GM19324 (cell line): Measurements from ENCODE around the gene PDE2A.
"Not testable (repeated sequence)": the region's sequence is repeated elsewhere in the genome, so short reads cannot be mapped to it uniquely, and the experiment has no call there.

Source experiments
- ATAC-seq: cut with Tn5 transposase; IDR thresholded peaks from one replicate; pipeline ENCODE4 v1.9.1; 2021; ENCODE audit warnings: mild to moderate bottlenecking, moderate library complexity; ENCODE audit not compliant: unreplicated experiment, low FRiP score

PDE2A gene

GRCh38 chr11:72581067-72581466 is 93.2 kb downstream of the PDE2A start:
- no peak for ATAC-seq

- ATAC-seq = no peak
These were observed 93.6 kb downstream of the PDE2A start for GRCh38 chr11:72580642-72580950.

GRCh38 chr11:72579816-72580641 is 94.2 kb downstream of the PDE2A start:
- ATAC-seq = no peak

DNA sequence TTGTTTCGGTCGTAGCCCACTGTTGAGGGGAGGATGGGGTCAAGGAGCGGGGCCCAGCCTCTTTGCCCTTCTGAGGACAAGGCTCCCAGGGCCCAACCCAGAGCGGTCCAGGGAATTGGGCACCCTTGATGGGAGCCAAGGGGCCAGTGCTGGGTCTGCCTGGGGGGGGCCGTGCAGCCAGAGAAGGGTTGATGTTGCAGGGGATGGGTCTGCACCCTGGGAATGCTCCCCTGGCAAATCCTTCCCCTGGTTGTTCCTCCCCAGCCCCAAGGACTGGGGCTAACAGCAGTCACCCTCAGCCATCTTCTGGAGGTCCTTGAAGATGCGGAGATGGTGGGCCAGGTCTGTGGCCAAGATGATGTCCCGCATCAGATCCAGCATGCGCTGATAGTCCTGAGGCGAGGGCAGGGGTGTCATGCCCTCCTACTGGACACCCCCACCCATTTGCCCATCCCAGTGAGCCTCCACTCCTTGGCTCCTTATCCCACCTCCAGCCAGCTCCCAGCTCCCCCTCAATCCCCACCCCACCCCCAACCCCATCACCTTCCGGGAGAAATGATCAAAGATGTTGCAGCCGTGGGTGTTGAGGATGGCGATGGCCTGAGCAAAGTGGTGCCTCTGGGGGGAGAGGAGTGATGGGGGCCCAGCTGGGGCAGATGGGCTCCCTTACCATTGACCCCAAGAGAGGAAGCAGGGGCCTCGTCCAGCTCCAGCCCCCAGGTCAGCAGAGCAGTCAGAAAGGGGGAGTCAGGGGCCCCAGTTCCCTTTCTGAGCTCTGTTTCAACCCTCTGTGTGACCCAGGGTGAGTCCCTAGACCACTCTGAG is 95.0 kb downstream of the PDE2A start:
- ATAC-seq = no peak

DNA sequence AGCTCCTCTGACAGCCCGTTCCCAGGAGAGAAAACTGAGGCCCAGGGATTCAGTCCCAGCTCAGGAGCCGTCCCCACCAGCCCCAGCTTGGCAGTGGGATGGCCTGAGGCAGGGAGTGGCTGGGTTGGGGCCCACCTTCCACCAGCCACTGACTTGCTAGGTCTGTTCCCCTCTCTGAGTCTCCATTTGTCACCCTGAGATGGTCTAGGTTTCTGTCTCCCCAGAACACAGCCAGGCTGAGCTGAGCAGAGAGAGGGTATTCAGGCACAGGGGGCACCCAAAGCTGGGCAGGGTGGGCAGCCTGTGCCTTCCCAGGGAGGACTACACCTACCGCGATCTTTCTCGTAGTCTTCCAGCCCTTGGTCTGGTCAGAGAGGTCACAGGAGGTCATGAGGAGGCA is 95.7 kb downstream of the PDE2A start:
- no peak for ATAC-seq

DNA sequence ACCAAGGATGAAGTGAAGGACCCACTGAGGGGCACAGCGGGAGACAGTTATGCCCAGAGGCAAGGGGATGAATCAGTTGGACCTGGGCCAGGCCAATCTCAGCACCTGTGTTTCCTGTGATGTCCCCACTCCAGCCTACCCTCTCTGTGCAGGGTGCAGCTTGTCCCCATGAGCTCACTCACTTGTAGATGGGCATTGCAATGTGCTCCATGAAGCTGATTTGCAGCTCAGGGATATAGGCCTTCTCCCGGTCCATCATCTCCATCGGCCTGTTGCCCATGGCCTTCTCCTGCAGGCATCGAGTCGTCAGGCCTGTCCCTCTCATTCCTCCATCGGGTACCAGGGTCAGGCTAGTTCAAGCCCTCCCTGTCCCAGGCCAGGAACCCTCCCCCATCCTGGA is 96.2 kb downstream of the PDE2A start:
- ATAC-seq = no peak

DNA sequence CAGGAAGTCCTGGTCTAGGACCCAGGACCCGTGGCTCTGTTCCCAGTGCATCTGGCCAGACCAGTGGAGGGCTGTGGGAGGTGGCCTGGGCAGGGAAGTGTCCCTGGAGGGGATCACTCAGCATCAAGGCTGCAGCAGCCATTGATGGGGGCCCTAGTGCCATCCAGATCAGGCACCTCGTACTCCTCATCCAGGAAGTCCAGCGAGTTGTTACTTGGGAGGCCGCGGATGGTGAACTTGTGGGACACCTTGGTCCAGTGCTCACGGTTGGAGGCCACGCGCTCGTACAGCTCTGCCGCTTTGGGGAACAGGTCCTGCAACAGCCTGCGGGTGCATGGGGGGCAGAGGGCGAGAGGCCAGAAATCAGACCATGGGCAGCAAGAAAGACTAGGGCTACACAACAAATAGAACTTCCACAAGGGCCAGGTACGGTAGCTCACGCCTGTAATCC is 96.9 kb downstream of the PDE2A start:
- no peak for ATAC-seq

DNA sequence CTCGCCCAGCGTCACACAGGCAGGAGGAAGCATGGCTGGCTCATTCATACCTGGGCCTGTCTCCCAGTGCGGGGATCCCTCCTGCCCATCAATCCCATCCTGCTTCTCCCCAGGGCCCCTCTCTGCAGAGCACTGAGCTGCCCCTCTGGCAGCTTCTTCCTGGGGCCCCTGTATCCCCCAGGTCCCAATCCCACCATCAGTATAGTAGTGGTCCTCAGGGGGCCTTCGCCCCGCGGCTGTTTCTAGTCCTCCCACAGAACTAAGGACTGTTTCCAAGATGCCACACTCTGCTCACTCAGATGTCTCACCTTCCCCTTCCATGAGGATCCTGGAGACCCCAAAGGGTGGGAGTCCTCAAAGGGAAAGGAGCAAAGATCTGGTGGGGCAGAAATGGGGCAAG is 97.6 kb downstream of the PDE2A start:
- ATAC-seq = no peak

GRCh38 chr11:72576243-72576595 is 98.0 kb downstream of the PDE2A start:
- no peak for ATAC-seq

DNA sequence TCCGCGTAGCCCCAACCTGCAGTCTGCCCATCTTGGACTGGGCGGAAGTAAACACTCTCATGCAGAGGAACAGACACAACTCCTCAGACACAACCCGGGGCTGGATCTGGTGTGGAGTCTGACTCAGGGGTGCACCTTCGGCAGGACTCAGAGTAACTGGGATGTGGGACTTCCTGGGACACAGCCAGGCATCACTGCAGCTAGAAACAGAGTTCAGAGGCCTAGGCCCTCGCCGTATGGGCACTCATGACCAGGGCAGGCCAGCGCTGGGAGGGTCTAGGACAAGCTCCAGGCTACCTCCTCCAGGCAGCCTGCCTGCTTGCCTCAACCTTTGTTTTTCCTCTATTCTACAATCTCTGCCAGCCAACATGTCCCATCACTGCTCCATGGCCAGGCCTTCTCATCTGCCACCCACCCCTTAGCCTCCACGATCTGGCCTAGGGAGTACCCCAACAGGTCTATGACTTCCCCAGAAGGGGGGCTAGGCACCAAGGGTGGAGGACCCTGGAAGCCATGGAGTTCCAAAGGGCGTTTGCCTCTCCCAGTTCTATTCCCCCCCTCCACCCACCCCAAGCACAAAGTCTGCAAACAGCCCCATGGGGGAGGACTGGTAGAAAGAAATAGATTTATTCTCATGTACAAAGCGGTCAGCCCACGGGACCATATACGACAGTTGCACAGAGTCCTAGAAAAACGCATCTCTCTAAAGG is 98.5 kb downstream of the PDE2A start:
- no peak for ATAC-seq

DNA sequence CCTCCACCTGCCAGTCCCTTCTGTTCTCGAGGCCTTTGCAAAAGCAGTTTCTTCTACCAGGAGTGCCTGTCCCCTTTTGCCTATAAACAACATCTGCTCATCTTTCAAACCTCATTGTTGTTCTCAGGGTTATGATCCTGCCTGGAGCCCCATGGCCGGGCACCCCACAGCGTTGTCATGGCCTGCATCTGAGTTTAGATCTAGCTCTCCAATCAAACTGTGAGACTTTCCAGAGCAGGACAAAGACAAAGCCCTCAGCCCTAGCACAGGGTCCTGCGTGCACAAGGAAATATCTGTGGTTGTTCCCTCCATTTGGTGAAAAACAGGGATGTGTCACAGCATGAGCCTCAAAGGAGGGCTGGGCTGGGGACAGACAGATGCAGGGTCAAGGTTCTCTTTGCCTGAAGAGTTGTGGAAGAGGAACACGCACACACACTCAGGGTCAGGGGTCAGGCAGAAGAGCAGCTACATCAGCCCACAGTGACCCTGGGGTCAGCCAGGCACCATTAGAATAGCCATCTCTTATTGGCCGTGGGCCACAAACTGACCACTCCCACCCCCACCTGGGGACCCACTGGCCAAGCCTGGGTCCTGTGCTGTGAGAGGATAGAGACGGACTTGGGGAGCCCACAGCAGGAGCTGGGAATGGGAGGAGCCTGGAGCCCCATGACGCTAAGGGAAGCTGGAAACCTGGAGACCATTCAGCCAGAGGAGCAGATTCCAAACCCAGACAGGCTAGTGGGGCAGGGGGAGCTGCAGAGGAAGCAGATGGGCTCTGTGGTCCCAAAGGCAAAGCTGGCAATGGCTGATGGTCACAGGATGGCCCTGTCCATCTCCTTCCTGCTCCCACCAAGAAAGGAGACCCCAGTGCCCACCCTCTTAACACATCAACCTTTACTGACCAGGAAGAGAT is 99.4 kb downstream of the PDE2A start:
- ATAC-seq = no peak

- no peak for ATAC-seq
These were observed 100.3 kb downstream of the PDE2A start for GRCh38 chr11:72573855-72574445.

DNA sequence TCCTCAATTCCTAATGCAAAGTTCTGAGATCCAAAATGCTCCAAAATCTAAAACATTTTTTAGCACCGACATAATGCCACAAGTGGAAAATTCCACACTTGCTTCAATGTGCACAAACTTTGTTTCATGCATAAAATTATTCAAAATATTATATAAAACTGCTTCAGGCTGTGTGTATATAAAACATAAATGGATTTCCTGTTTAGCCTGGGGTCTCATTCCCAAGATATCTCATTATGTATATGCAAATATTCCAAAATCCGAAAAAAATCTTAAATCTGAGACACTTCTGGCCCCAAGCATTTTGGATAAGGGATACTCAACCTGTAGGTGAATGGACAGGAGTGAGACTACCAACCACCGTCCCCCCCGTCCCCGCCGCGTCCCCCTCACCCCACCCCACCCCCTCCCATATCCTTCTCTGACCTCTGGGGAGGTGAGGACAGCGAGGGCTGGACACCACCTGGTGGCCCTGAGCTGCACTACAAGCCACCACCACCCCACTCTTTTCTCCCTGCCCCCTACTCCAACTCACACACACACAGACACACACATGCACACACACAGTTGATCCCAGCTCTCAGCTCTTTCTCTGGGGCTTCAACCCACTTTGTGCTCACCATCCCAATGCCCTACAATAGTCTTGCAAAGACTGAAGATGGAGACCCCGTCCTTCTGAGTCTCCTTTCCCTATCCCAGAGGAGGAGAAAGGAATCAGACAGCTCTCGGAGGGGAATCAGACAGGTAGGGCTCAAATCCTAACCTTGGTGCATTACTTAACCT is 101.0 kb downstream of the PDE2A start:
- no peak for ATAC-seq

- ATAC-seq = not testable (repeated sequence)
These were observed 101.7 kb downstream of the PDE2A start for GRCh38 chr11:72572540-72572939.

DNA sequence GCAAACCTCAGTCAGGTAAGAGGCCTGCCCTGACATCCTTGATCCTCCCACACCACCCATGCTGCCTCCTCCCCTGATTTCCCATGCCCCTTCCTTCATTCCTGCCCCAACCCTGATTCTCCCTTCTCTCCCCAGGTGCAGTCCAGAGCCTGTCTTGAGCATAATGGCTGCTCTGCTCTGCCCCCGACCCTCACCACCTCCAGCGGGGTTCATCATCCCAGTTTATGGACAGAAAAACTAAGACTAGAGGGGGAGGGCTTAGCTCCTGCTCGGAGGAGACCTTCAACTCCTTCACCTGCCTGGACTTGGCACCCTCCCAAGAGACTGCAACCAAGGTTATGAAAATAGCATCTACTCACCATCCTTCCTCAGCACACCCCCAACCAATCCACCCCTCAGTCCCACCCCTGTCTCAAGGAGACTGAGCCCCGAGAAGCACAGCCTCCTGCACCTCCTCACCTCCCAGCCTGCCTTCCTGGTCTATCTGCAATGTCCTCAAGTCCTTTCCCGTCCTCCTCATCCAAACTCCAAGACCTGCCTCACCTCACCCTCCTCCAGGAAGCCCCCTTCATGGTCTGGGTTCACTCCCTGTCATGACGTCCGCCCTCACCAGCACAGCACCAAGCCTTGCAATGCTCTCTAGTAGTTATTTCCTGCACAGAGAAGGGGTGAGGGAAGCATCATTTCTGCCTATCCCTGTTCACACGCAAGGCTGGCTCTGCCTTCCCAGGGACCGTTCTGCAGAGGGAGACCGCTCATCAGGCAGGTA is 103.1 kb downstream of the PDE2A start:
- ATAC-seq = no peak

GRCh38 chr11:72569966-72570892 is 104.0 kb downstream of the PDE2A start:
- no peak for ATAC-seq

- no peak for ATAC-seq
These were observed 105.4 kb downstream of the PDE2A start for GRCh38 chr11:72568861-72569260.
